Suppressor macrophage (primary cell): ENCODE measurements around the gene TTLL9.

Experiments
- DNase-seq, 4 experiments: peaks; one replicate each; pipeline ENCODE4 v3.0.0-alpha.2; 2020 to 2022

TTLL9 gene

DNA sequence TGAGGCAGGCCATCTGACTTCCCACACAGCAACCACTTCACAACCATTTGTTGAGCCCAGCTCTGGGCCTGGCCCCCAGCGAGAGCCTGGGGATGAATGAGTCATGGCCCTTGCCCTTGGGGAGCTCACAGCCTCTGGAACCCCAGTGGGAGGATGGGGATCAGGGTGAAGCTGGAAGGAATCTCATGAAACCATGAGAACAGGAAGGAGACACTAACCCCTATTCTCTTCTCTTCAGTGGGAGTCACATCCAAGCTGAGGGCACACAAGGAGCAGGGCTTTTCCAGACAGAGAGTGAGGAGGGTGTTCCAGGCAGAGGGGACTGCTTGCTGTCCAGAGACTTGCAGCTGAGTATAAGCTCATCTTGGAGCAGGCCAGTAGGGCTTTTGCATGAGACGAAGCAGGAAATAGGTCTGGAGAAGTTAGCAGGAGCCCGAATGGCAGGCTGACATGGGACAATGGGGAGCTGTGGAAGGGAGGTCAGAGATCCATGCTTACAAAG is 32.5 kb upstream of the TTLL9 start:
- peak; percentile 59 to 82 (median 72) for DNase-seq

GRCh38 chr20:31838646-31839292 is 31.7 kb upstream of the TTLL9 start:
- DNase-seq = no peak

DNA sequence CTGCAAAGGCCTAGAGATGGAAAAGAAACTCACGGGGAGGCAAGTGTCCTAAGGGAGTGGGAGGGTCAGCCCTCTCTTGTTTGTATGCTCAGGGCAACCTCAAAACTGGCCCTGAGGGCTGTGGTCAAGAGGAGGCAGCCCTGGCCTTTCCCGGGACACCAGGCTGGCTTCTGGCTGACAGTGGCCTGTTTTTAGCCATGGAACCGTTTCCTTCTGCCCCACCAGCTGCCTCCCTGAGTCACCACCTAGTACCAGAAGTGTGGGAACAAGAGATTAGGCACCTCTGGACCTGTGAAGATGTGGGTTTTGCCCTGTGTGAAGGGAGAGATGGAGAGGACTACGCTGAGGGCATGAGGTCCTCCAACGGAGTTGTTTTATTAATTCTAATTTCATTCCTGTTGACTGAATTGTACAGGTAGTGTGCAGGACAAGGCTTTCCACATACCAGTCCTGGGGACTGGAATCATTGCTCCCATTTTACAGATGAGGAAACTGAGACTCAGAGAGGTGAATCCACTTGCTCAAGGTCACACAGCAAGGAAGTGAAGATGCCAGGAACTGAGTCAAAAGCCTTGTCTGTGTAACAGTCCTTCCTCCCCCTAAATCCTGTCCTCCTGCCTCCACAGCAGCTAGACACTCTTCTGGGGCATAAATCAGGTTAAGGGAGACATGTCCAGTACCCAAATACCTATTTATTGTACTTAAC is 30.5 kb upstream of the TTLL9 start:
- DNase-seq = no peak

DNA sequence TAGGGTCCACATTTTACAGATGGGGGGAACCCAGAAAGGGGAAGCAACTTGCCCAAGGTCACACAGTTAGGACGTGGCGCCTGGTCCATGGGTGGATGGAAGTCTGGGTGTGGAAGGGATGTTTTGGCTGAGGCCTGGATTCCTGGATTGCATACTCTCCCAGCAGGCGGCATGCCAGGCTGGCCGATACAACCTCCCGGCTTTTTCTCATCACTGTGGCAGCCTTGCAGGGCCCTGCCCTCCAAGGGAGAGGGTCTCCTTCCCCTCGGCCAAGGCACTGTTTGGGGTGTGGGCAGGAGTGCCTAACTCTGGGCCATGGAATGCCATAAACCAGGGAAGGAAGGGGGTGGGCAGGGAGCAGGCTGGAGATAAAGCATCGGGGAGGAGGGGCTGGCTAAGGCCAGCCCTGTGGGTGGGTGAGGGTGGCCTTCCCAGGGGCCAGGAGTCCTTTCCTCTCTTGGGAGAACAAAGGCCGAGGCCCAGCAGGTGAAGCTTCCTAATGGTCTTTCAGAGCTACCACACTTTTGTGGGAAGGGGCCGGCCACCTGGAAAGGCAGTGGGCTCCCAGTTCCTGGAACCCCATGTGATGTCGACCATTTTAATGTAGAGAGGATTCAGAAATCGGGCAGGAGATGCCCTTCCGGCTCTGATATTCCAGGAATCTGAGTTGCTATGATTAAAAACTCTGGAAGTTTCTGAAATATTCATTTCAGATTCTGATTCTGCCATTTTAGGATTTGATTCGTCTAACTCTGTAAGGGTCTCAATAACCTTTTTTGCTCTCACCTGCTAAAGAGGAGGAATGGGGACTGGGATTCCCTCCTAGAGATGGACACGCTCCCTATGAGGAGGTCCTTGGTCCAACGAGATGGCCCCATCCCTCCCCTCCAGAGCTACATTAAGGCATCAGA is 29.3 kb upstream of the TTLL9 start:
- DNase-seq = no peak

DNA sequence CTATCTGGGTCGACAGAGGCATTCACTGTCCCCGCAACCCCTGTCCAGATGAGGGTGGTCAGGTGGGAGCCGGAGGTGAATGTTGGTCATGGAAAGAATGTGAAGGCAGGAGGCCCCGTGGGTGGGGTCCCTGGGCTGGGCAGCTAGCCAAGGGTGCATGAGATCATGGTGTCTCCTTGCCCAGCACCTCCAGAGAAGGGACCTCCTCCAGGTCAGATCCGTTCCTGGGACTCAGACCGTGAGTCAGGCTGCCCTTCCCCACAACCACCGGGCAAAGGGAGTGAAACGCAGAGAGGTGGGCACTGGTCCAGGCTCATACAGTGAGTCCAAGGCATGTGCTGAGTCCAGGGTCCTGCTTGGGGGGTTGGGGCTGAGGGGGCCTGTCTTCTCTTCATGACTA is 28.5 kb upstream of the TTLL9 start:
- DNase-seq = no peak

DNA sequence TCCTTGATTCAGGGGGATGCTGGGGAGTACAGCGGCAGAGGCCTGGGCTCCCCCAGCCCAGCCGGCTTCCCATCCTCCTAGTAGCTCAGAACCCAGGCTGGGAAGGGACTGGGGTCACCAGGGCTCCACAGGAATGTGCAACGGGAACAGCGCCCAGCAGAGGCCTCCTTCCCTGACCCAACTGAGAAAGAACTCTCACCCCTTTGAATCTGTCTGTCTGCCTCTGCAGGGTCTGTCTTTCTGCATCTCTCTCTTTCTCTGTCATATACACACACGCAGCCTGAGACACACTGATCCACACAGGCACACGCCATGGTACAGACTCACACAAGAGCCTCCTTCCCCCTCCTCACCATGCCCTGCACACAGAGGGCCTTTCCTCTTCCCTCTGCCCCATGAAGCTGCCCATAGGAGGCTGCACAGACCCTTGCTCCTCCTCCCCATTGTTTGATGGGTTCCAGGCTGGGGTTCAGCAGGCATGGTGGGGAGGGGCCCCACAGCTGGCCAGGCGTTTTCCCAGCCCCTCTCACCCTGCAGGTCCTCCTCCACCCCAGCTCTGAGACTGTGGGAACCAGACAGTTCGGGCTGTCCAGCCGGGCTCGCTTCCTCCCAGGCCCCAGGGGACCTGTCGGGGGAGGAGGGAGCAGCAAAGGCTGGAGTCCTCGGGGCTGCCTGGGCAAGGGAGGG is 27.8 kb upstream of the TTLL9 start:
- DNase-seq = no peak

DNA sequence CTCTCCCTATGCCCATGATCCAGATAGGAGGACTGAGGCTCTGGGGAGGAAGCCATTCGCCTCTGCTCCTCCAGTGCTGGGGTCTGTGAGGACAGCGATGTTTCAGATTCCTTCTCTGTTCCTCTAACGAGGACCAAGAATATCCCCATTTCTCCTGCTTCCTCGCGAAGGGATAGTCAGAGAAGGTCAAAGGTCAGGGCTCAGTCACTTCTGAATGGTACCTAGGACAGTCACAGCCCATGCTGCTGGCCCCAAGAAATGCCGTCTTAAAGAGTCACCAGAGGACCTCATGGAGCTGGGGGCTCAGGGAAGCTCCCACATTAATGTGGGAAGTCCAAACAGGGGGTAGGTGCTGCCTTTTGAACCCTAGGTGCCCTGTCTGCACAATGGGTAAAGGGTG is 27.1 kb upstream of the TTLL9 start:
- DNase-seq = no peak

GRCh38 chr20:31843881-31844280 is 26.6 kb upstream of the TTLL9 start:
- no peak for DNase-seq

DNA sequence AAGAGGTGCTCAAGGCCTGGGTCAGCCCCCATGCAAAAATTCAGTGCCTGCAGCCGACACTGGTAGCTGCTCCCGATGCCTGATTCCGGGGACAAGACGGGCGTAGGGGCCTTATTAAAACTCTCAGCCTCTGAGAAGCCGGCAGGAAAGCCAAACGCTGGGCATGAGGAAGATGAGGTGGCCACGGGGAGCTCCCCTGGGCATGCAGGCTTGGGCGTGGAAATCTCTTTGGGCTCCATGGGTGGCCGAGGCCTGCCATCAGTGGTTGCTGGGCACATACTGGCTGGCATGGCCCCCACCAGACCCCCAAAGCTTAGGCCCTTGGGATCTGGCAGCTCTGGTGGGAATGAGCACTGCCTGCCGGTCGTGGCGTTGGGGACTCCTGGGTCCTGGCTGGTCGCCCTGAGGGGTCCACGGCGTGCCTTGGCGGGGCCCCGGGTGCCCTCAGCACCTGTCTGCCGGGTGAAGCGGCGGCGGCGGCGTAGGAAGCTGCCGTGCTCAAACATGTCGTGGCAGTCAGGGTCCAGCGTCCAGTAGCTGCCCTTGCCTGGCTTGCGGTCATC is 25.6 kb upstream of the TTLL9 start:
- no peak for DNase-seq

GRCh38 chr20:31845300-31845863 is 25.1 kb upstream of the TTLL9 start, which contains the start of gene FOXS1:
TSS of gene FOXS1 (minus strand) at chr20:31845604. CDS start at chr20:31845542, 62 bp downstream.
- no peak for DNase-seq

- DNase-seq = no peak
Observed at GRCh38 chr20:31846793-31847138, 23.7 kb upstream of the TTLL9 start.

- no peak for DNase-seq
Observed at GRCh38 chr20:31848088-31848999, 22.1 kb upstream of the TTLL9 start.

DNA sequence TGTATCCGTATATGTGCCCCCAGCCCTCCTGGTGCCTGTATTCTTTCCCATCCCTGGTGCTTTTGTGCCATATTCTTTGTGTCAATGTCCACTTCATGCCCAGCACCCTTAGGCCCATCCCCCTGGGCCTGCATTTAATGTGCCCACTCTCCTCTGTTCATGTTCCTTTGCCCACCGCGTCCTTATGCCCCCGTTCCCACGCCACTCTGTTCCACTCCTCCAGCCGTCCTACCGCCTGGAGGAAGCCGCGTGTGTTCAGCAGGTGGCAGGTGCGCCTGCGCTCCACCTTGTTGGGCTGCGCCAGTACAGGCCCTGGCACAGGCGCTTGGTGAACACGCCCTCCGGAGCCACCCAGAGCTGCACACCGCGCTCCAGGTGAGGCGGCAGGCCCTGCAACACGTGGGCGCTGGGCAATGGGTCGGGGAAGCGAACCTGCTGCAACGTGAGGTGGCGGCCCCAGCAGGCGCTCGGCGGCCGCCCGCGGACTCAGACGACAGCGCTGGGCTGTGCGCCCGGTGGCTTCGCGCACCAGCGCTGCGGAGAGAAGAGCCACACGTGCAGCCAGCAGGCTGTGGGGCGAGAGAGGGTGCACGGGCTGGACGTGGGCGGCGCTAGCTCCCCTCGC is 21.0 kb upstream of the TTLL9 start:
- no peak for DNase-seq

- DNase-seq = no peak
Observed at GRCh38 chr20:31851240-31851955, 19.0 kb upstream of the TTLL9 start.

DNA sequence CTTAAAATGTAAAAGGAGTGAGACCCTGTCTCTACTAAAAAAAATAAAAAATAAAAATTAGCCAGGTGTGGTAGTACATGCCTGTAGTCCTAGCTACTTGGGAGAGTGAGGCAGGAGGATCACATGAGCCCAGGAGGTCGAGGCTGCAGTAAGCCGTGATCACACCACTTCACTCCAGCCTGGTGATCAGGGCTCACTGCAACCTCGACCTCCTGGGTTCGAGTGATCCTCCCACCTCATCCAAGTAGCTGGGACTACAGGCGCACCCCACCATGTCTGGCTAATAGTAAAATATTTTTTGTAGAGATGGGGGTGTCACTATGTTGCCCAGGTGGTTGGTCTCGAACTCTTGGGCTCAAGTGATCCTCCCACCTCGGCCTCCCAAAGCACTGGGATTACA is 17.0 kb upstream of the TTLL9 start:
- DNase-seq = no peak

DNA sequence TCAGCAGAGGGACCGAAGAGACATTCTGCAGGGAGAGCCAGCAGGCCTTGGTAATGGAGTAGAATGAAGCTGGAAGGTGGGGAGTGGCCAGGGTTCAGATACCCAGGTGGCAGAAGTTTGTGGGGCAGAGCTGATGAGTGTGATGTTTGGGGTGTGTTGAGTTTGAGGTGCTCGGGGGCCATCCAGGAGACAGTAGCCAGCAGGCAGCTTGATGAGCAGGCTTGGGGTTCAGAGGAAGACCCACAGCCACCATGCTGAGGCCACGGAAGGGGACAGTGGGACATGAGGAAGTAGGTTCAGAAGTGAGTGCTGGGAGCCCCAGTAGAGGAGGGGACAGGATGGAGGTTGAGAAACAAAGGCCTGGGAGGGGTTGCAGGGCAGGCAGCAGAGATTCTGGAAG is 13.9 kb upstream of the TTLL9 start:
- no peak for DNase-seq

DNA sequence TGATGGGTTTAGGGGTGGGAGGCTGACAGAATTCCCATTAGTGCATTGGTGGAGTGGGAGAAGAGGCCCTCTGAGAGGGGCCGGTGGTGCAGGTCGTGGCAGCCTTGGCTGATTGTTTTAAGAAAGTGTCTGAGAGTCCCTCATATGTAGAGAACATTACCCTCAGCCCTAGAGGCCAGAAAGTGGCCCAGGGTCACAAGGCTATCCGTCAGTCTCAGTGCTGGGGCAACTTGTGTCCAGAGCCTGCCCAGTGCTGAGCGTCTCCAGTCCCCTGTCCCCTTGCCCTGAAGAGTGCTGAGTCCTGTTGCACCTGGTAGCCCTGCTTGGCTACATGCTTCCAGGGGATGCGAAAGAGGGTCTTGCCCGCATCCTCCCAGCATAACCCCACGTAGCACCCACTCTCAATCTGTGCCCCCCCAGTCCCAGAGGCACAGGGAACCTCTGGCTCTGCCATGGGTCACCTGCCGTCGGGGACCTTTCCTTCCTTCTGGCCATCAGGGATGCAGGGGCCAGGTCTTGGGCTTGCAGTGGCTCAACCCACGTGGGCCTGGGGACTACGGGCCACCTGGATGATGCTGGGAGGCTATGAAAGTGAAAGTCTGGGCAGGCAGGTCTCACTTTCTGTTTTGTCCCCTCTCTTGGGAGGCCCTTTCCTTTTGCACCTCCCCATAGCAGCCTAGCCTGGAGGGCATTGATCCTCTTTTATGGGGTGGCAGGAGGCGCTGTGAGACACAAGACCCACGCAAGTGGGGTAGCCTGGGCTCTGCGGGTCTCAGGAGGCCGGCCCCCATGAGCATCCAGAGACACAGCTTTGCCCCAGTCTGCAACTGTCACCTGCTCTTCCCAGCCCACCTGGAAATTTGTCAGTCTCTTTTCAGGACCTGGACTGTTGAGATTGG is 12.3 kb upstream of the TTLL9 start:
- DNase-seq = no peak

DNA sequence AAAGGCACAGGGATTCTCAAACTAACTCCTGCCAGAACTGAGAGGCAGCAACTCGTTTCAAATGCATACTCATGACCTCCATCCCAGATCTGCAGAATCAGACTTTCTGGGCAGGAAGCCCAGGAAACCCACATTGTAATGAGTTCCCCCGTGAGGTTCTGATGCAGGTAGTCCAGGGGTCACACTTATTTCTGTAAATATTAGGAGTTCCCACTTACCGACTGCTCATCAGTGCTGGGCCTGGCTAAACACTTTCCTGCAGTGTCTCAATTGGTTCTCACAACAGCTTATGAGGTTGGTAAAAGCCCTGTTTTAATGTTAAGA is 11.7 kb upstream of the TTLL9 start:
- DNase-seq = no peak
